ENCODE measurements around the gene SUGCT.

GRCh38 chr7:40102897-40103296 lies 31.9 kb upstream of the SUGCT start:
- TF ChIP-seq RCOR1 (IDR thresholded peaks at IDR 0.05; ENCODE audit: low read length), result no peak
- no peak for TF ChIP-seq JUND (IDR thresholded peaks at IDR 0.05)
- TF ChIP-seq, protein P1, sequence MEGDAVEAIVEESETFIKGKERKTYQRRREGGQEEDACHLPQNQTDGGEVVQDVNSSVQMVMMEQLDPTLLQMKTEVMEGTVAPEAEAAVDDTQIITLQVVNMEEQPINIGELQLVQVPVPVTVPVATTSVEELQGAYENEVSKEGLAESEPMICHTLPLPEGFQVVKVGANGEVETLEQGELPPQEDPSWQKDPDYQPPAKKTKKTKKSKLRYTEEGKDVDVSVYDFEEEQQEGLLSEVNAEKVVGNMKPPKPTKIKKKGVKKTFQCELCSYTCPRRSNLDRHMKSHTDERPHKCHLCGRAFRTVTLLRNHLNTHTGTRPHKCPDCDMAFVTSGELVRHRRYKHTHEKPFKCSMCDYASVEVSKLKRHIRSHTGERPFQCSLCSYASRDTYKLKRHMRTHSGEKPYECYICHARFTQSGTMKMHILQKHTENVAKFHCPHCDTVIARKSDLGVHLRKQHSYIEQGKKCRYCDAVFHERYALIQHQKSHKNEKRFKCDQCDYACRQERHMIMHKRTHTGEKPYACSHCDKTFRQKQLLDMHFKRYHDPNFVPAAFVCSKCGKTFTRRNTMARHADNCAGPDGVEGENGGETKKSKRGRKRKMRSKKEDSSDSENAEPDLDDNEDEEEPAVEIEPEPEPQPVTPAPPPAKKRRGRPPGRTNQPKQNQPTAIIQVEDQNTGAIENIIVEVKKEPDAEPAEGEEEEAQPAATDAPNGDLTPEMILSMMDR (IDR thresholded peaks at IDR 0.05), result no peak
- no peak for TF ChIP-seq EZH2phosphoT487 (IDR thresholded peaks at IDR 0.05; ENCODE audit: borderline replicate concordance, low read depth)
- no peak for TF ChIP-seq CHD2 (IDR thresholded peaks at IDR 0.05; ENCODE audit: low read length, partially characterized antibody)
- TF ChIP-seq USF2 (IDR thresholded peaks at IDR 0.05; ENCODE audit: borderline replicate concordance, low read depth, low read length), result no peak
- TF ChIP-seq, protein P2, sequence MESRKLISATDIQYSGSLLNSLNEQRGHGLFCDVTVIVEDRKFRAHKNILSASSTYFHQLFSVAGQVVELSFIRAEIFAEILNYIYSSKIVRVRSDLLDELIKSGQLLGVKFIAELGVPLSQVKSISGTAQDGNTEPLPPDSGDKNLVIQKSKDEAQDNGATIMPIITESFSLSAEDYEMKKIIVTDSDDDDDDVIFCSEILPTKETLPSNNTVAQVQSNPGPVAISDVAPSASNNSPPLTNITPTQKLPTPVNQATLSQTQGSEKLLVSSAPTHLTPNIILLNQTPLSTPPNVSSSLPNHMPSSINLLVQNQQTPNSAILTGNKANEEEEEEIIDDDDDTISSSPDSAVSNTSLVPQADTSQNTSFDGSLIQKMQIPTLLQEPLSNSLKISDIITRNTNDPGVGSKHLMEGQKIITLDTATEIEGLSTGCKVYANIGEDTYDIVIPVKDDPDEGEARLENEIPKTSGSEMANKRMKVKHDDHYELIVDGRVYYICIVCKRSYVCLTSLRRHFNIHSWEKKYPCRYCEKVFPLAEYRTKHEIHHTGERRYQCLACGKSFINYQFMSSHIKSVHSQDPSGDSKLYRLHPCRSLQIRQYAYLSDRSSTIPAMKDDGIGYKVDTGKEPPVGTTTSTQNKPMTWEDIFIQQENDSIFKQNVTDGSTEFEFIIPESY (IDR thresholded peaks at IDR 0.05; ENCODE audit: borderline replicate concordance, low read depth), result no peak

Measured in SK-N-SH (cell line).